ENCODE results near the gene NRP2. TPM values are rescaled to one million over a fixed set of nuclear protein-coding genes. Genes with fewer than 3 reads are reported as not detected.

The NRP2 gene
- total and polyA plus RNA-seq, 11 donors = 2.0 to 57.5 (median 4.7) TPM

DNA sequence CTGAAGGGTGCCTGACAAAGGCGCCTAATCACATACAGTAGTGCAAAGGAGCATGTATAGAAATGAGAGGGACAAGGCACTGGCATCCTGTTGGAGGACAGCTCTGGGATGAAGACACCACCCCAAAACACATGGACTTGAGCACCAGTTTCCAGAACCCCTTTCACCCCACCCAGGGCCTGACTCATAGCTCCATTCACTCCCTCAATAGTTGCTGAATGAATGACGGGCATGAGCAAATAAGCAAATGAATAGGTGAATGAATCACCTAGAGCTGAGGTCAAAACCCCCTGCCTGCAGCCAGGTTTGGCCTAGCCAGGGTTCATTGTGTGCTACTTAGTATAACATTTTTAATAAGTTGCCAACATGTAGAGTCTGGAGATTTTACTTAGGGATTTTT, 66.3 kb downstream of the NRP2 start:
- no peaks in the 10 kb centered on the region for H3K27me3 ChIP-seq
- no peak for ATAC-seq
- H3K27ac ChIP-seq = peak overlapping the region in 1 of 12 donors; percentile 78
- TF ChIP-seq POLR2A (IDR thresholded peaks at IDR 0.05) (no peak), CTCF (IDR thresholded peaks at IDR 0.05) (no peak)
- intact Hi-C loops (cut with DNase I) = no loop called here
- H3K36me3 ChIP-seq = peaks cover 0 to 74% (median 13%) of the 10 kb centered on the region in 9 donors
- no peak overlapping the region for H3K4me3 ChIP-seq
- H3K4me1 ChIP-seq = peaks cover 0 to 4% (median 0%) of the 10 kb centered on the region in 12 donors
- 91 to 98% (median 93%) methylated on average over 2 of the region's 2 CpGs for WGBS, 4 donors
- no peak for DNase-seq
- no peaks in the 10 kb centered on the region for H3K9me3 ChIP-seq

GRCh38 chr2:205749078-205749477, 66.8 kb downstream of the NRP2 start:
- no peak for DNase-seq
- no peaks in the 10 kb centered on the region for H3K27me3 ChIP-seq
- no peaks in the 10 kb centered on the region for H3K9me3 ChIP-seq
- no peak for TF ChIP-seq POLR2A (IDR thresholded peaks at IDR 0.05)
- H3K4me3 ChIP-seq = no peak overlapping the region
- intact Hi-C loops (cut with DNase I) = no loop called here
- WGBS, 4 donors = 88 to 93% (median 91%) methylated on average over 6 of the region's 6 CpGs
- peaks cover 0 to 74% (median 9%) of the 10 kb centered on the region in 9 donors for H3K36me3 ChIP-seq
- H3K27ac ChIP-seq = peak overlapping the region in 1 of 12 donors; percentile 78
- peaks cover 0 to 6% (median 0%) of the 10 kb centered on the region in 12 donors for H3K4me1 ChIP-seq
- ATAC-seq = no peak

DNA sequence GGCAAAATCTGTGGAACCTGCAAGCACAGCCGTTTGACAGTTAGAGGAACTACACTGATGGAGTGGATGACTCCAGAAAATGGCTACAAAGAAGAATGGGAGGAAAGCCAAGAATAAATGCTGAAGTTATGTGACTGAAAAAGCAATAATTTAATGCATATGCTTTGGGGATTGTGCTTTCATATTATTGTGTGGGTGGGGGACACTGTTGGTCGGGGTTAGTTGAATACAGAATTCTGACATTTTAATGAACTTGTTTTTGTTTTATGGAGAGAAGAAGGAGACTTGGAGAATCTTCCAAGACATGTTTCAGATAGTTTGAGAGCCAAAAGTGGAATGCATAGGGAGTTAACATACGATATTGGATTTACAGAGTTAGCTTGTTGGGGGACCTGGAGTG, 68.5 kb downstream of the NRP2 start:
- Histone ChIP-seq H3K27ac (peak overlapping the region in 1 of 12 donors; percentile 75), H3K9me3 (no peaks in the 10 kb centered on the region), H3K36me3 (peaks cover 0 to 62% (median 5%) of the 10 kb centered on the region in 9 donors), H3K27me3 (no peaks in the 10 kb centered on the region), H3K4me1 (peaks cover 0 to 23% (median 0%) of the 10 kb centered on the region in 12 donors), H3K4me3 (no peak overlapping the region)
- ATAC-seq = no peak
- no peak for DNase-seq
- no peak for TF ChIP-seq POLR2A (IDR thresholded peaks at IDR 0.05)
- no peak for TF ChIP-seq CTCF (IDR thresholded peaks at IDR 0.05)
- WGBS, 4 donors = 86 to 89% (median 87%) methylated on average over 3 of the region's 3 CpGs
- intact Hi-C loops (cut with DNase I) = no loop called here

DNA sequence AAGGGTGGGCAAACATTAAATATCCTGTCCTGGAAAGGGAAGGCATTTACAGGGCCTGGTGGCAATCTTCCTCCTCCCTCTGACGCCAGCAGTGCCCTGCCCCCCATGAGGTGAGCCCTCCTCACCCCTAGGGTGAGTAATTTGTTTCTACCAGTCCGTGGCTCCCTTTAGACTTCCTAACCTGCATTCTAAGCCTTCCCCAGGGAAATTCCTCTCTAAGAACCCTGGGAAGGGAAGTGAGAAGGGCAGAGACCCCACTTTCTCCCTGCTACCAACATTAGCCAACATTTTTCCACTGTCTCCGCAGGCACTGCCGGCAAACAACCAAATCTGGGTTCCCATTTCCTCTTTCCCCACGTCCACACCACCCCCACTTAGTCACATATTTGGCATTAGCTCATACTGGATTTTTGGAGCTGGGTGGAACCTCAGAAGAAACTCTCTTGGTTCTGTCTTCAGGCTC, 69.3 kb downstream of the NRP2 start:
- Histone ChIP-seq H3K4me3 (no peak overlapping the region), H3K4me1 (peaks cover 0 to 31% (median 0%) of the 10 kb centered on the region in 12 donors), H3K36me3 (peaks cover 0 to 54% (median 5%) of the 10 kb centered on the region in 9 donors), H3K27ac (peak overlapping the region in 1 of 12 donors; percentile 75), H3K27me3 (no peaks in the 10 kb centered on the region), H3K9me3 (no peaks in the 10 kb centered on the region)
- no peak for DNase-seq
- 74 to 79% (median 74%) methylated on average over 5 of the region's 5 CpGs for WGBS, 4 donors
- intact Hi-C loops (cut with DNase I) = no loop called here
- no peak for TF ChIP-seq CTCF (IDR thresholded peaks at IDR 0.05)
- TF ChIP-seq POLR2A (IDR thresholded peaks at IDR 0.05) = no peak
- ATAC-seq = no peak

DNA sequence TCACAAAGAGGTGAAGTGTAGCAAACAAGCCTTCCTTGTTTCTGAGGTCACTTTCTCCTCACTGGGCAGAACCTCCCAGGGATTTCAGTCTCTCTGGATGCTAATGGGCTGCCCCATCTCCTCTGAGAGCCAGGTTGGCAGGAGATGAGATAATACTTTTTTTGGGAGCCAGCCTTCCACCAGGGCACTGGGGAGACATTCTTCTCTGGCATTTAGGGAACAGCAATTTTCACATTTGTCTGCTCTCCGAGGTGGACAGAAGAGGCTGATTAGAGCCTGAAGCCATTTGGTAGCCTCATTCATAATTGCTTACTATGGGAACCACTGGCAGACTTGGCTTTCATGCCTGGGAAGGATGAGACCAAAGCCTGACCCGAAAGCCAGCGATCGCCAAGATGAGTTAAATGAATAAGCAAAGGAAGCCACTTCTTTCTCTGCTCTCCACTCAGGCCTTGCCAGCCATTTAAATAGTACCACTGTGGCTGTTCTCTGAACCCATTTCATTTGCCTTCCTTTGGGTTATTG, 70.1 kb downstream of the NRP2 start:
- TF ChIP-seq POLR2A (IDR thresholded peaks at IDR 0.05) = no peak
- TF ChIP-seq CTCF (IDR thresholded peaks at IDR 0.05) = no peak
- no peaks in the 10 kb centered on the region for H3K27me3 ChIP-seq
- peaks cover 0 to 49% (median 5%) of the 10 kb centered on the region in 9 donors for H3K36me3 ChIP-seq
- WGBS, 4 donors = 95 to 98% (median 95%) methylated on average over 4 of the region's 4 CpGs
- peak overlapping the region in 1 of 12 donors; percentile 75 for H3K27ac ChIP-seq
- intact Hi-C loops (cut with DNase I) = no loop called here
- ATAC-seq (no peak), DNase-seq (no peak)
- peaks cover 0 to 36% (median 0%) of the 10 kb centered on the region in 12 donors for H3K4me1 ChIP-seq
- no peaks in the 10 kb centered on the region for H3K9me3 ChIP-seq
- no peak overlapping the region for H3K4me3 ChIP-seq
